ENCODE results near the gene PRDM10.
A peak's percentile ranks its signal among the peaks of the same experiment; 100 is the strongest.

Gene PRDM10

DNA sequence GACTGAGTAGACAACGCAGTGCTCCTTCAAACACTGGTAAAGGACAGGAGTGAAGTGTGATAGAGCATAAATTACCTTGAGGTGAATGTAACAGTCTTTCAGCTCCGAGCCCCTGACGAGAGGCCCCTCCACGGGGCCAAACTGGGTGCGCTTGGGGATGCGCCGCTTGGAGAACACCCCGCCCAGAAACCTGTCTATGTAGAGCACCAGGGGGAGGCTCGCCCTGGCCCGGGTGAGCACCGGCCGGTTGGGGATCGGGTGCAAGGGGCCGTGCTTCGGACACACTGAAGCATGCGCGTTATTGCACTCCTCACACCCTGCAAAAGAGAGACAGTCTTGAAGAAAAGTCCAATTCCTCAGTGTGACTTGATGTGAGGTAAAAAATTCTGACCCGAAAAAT lies 57.9 kb downstream of the PRDM10 start:
- no peak for DNase-seq

DNA sequence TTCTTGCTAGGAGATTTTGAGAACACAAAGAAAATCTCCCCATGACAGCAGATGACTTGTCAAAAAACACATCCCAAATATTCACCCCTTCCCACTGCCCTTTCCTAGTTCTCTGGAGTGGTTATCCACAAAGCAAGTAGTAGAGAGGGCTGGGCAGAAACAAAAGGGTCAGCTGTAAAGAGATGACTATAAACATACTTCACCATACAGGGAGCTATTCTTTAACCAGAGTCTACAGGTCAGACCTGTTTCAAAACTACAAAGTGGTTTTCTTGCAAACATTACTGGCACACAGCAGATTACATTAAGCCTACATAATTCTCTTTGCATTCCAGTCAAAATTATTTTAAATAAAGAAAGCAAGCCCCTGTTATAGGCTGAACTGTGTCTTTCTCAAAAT lies 59.6 kb downstream of the PRDM10 start:
- no peak for DNase-seq

DNA sequence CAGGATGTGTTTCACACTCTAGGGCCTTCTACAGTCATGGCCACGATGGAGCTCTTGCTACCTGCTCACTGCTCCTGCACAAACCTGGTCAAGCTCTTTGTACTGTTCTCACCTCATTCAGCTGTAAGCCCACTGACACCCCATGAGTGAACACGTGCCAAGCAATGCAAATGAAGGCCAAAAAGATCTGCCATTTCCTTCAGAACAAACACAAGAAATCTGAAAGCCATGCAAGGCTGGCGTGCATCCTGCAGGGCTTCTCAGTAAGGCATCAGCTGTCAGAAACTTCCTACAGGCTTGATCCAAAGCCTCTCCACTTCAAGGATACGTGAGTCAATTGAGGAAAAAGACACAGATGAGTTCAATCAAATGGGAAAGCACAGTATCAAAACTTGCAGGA lies 63.1 kb downstream of the PRDM10 start:
- DNase-seq, result no peak

DNA sequence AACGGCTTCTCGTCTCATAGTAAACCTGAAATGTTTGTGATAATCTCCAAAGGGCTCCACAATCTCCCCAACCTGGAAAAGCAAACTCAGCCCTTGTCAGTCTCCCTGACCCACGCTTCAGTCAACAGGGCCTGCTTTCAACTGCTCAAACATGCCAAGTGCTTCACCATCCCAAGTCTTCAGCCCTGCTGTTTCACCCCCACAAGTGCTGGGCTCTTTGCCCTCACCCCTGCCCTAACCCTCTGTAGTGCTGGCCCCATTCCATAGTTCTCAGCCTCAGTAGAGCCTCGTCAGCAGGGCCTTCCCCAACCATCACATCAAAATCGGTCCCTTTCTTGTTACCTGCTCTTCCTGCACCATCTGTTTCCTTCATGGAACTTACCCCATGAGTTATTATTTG lies 63.9 kb downstream of the PRDM10 start:
- no peak for DNase-seq

DNA sequence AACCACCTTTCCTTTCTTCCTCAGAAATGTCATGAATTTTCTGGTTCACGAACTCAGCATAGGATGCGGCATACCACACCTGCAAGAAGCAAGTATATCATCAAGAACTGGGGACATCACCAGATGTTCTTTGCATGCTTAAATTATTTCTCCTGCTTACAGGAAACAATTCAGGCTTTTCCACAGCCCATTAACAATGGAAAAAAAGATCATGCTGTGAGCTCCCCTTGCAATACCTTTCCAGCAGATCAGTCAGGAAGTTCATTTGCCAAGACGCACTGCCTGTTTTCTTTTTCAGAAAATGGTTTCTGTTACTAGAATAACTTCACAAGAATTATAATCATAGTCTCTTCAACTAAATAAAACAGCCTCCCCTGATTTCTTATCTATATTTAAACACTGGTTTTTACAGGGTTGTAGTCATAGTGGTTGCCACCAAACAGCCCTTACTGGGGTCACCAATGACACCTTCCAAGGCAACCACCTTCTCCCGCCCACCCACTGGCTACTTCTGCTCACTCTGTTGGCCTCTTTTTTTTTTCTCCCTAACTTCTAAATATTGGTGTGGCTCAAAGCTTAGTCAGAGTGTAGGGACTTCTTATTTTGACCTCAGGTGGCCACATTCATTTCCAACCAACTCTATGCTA lies 64.9 kb downstream of the PRDM10 start:
- no peak for DNase-seq

DNA sequence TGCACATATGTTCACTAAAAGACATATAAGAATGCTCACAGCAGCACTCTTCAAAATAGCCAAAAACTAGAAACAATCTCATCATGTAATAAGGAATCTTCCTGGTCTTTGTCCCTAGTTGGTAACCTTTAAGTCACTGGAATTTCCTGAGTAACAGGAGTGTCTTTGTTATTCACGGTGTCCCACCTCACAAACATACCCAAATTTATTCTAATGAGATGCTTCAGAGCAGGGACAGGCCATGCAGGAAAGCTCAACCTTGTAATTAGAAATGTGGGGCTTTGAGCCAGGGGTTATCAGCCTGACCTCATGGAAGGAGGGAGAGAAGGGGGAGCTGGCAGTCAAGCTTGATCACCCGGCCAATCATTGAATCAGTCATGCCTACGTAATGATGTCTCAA lies 66.9 kb downstream of the PRDM10 start:
- DNase-seq, result no peak

DNA sequence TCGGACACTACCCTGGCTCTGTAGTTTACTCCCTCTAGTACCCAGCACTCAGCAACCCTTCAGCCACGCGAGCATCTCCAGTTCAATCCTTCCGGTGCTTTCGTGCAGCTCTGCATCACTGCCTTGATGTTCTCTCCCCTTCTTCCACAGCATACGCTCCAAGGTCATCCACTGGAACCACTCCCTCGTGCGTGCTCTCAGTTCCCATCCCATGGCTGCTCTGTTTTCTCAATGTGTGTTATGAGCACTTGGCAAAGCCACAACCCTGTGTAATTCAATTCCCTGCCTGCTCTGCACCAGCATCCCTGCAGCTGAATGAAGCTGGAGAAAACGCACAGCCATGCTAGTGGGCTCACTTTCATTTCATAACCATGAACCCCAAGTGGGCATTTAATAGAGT lies 68.7 kb downstream of the PRDM10 start:
- no peak for DNase-seq

DNA sequence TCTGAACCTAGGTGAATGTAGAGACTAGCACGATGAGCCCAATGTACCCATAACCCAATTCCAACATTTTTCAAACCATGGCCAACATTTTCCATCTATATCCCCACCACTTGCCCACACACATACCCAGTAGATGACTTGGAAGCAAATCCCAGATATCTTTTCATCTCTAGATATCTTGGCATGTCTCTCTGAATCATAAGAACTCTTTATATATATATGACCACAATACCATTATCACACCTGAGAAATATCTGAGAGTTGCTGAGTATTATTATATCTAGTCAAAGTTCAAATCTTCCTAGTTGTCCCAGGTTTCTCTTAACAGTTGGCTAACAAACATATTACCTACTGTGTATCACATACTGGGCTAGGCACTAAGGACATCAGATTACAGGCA lies 69.4 kb downstream of the PRDM10 start:
- no peak for DNase-seq

DNA sequence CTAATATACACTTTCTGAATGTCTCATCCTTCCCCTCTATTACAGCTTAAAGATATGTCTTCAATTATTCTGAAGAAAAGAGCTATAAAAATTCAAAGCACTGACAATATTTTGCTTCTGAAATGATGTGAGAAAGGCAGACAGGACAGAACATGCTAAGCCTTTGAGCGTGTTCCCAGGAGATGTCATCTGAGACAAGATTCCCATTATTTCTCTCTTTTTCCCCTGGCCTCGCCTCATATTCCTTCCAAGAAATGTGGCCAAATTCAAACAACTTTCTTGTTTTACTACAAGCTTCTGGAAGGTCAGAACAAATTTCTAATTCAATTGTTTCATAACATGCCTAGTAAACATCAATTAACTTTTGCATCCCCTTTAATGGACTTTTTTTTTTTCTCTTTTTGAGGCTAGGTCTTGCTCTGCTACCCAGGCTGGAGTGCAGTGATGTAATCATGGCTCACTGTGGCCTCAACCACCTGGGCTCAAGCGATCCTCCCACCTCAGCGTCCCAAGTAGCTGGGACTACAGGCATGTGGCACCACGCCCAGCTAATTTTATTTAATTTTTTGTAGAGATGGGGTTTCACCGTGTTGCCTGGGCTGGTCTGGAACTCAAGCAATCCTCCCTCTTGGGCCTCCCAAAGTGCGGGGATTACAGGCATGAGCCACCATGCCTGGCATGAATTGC lies 70.1 kb downstream of the PRDM10 start:
- no peak for DNase-seq

DNA sequence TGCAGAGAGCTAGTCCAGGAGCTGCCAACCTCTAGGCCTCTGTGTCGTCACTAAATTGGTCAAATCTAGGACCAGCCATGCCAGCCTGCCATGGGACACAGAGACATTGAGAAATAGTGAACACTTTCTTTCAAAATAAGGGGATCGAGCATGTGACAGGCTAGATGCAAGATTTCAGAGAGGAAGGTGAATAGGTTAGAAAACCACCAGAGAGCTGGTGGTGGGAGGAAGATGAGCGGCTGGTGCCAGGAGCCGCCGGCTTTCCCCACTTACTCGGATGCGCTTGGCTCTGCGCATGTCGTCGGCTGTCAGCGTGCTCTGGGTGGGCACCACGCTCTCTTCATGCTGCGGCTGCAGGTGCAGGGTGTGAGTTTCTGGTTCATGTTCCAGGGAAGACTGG lies 71.9 kb downstream of the PRDM10 start:
- DNase-seq, result no peak

DNA sequence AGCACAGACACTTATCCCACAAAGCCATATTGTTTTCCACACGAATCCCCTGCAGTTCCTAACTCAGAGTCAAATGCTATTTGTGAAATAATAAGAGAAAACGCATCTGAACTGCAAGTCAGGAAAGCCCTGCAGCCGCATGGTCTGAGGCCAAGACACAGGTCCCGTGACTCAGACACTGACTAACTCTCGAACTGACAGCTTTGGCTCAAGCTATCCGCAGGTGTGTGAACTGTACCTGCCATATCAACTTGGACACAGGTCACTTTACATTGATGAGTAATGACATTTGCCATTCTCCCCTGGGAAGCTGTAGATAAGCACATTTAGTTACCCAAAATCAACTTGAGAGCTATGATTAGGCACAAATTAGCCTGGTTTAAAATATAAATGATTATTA lies 72.3 kb downstream of the PRDM10 start:
- no peak for DNase-seq

DNA sequence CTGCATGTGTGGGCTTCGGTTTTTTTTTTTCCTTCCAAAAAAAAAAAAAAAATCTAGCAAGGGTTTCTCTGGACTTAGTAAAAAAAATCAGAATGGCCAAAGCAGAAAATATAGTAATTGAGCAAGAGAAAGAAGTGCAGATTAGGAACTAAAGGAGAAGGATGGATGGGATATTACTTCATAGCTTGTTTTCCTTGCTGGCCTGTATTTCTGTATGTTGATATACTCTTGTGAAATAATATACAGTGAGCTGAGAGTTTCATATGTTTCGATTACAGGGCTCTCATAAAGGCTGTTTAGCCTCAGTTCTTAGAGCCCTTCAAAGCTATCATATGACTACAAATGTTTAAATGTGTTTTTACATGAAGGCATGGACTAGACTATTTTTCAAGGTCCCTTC lies 72.9 kb downstream of the PRDM10 start:
- no peak for DNase-seq

DNA sequence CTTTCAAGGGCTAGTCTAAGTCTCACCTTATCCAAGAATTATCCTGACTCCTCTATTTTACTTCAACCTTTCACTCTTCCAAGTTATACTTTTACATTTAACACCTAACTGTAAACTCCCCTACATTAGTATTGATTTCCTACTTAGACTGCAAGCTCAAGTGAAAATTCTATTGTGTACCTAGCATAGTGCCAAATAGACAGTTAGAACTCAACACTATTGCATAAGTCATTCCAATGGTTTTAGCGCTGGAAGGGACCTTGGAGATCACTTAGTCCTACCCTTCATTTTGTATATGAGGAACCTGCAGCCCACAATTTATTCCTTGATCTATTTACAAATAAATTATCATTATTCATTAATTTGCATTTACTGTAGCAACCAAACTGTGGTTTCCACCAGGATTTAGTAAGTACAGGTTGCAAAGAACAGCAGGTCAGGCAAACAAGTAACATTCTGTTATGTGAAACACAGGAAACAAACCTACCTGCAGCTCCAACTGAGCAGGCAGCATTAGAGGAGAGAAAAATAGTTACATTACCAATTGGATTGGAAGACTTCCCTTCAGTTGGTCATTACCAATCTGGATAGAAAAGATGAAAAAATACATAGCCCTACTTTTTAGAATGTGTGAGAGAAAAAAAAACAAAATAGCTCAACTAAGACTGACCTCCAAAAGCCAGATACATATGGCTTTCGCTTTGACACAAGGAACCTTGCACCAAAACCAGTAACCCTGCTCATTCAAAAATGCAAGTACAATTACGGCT lies 73.5 kb downstream of the PRDM10 start:
- no peak for DNase-seq

DNA sequence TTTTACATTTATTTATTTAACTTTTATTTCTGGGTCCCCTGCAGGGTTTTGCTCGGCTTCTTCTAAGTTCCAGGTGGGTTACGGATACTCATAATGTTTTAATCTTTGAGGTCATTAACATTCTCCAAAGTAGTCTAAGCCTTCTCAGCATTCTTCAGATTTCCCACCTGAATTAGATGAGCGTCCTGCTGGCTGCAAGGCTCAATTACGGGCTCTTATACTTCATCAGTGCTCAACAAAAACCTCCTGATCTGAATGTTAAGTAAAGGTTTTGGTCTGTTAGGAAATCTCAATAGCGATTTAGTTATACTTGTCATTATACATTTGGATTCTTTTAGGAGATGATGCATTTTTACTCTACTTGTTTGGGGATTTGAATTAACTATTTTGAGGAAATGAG lies 80.0 kb downstream of the PRDM10 start:
- no peak for DNase-seq

DNA sequence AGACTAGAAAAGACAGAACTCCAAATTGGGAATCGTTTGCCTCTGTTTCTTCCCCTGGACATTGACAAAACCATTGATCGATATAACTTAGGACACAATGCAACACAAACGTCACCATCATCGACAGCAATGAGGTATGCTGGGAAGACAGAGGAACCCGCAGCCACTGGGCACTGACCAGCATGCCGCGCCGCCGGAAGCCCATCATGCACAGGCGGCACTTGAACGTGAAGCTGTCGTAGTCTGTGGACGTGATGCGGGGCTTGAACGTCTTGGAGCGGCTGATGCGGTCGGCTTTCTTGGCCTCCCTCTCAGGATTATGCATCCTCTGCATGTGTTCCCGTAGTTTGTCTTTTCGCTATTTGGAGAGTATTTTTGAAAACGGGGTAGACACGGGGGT lies 84.3 kb downstream of the PRDM10 start:
- no peak for DNase-seq

DNA sequence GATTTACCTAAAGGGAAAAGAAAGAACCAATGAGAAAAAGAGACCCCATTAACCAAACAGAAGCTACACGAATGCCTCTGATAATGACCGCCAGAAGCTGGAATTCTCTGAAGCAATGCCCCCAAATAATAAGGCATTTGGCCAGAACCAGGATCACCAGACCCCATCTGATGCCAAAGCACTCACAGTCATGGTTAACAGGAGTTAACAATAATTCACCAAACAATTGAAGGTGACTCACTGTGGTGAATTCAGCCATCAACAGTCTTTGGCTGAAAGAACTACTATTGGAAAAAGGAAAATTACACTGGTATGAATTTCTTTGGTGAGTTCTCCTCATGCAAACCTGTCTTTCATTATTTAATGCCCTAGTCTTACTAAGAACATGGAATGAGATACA lies 85.4 kb downstream of the PRDM10 start:
- no peak for DNase-seq

DNA sequence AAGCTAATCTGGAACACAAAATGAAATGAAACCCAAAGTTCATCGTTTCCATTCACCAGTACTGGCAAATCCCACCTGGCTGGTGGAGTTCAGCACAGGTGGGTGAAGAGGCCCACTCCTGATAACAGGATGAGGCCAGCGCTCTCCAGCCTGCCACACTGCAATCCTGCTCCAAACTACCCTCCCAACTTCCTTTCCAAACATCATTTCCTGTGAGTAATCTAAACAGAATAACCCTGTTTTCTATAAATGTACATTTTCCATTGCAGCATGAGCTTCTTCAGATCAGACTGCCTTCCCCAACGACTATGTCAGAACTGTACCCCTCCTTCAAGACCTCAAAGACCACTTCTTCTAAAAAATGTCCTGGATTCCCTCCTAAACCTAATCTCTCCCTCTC lies 91.3 kb downstream of the PRDM10 start:
- peak in 1 of 2 donors; percentile 26 for DNase-seq

DNA sequence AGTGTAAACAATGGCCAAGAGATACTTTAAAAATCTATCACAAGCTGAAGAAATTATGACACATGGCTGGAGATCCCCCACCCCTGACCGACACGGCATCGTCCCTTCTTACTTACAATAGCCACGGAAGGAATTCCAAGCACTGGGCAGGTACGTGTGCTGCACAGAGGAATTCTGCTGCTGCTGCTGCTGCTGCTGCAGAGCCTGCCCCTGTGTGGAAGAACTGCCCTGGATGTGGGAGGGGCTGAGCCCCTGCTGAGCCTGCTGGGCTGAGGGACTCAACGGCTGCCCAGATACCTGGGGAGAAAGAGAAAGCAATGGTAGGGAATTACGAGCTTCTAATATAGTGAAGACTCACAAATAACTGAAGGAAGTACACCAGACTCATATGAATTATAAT lies 92.3 kb downstream of the PRDM10 start:
- no peak for DNase-seq

DNA sequence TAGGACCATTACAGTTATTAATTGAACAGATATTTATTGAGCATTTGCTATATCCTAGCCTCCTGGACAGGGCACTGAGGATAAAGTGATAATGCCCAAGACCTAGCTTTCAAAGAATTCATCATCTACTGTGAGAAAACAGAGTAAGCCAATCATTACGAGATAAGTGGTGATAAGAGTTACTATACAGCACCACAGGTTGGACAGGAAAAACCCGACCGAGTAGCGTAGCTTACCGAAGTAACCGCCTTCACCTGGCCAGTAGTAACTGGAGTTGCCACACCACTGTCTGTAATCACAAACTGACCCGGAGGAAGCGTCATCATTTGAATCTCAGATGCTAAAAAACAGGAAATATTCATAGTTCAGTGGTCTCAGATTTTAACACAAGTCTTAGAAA lies 97.2 kb downstream of the PRDM10 start:
- DNase-seq, result no peak

DNA sequence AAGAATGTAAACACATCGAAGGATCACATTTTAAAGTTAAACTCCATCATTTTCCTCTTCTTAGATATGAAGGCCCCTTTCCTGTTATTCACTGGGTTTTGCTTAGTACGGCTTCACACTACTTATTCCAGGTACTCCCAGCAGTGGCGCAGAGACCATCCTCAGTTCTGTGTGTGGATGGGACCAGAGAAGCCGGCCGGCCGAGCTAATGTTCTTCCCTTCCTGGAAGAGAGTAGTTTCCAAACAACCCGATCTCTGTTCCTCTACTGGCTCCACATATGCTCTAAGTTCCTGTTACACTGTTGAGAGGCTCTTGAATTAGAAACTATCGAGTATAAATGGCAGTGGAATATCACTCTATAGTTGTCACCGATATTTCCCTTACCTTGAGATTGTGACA lies 106.6 kb downstream of the PRDM10 start:
- DNase-seq, result no peak

DNA sequence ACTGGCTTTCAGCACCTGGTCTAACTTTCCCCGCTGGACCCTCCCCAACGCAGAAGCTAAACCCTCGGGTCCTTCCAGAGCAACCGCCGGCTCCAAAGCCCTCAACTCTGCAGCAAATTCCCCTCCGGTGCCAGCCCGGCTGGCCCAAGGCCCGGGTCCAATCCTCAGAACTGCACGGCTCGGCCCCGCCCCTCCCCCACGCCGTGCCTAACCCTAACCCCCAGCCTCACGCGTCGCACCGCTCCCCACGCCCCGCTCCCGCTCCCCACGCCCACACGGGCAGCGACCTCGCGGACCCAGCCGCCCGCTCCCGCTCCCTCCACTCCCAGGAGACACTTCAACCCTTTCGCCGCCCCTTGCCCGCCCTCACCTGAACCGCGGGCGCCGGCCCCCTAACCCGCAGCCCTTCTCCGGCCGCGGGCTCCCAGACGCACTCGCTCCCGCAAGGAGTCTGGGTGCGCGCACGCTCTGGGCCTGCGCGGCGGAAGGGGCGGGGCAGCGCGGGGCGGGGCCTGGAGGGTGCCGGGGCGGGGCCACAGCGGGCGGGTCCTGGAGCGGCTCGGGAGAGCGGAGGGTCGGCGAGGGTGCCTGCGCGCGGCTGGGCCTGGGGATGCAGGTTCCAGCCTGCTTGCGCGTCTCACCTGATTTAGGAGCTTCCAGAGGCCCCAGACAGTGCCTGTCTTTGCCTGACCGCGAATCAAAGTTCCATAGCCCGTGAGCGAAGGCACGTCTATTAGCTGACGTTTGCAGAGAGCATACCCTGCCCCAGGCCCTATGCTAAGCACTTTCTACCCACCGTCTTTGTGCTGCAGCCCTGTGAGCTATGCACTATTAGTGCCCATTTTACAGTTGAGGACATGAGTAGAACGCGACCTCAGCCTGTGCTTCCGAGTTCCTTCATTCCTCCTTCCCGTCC lies 107.3 kb downstream of the PRDM10 start, which contains the start of gene NFRKB:
Gene NFRKB (minus strand): TSS at position 453 of the 916 bp plus-strand sequence. CDS start 2,729 bp downstream, outside the sequence.
- DNase-seq, result peak; percentile 27 to 78

DNA sequence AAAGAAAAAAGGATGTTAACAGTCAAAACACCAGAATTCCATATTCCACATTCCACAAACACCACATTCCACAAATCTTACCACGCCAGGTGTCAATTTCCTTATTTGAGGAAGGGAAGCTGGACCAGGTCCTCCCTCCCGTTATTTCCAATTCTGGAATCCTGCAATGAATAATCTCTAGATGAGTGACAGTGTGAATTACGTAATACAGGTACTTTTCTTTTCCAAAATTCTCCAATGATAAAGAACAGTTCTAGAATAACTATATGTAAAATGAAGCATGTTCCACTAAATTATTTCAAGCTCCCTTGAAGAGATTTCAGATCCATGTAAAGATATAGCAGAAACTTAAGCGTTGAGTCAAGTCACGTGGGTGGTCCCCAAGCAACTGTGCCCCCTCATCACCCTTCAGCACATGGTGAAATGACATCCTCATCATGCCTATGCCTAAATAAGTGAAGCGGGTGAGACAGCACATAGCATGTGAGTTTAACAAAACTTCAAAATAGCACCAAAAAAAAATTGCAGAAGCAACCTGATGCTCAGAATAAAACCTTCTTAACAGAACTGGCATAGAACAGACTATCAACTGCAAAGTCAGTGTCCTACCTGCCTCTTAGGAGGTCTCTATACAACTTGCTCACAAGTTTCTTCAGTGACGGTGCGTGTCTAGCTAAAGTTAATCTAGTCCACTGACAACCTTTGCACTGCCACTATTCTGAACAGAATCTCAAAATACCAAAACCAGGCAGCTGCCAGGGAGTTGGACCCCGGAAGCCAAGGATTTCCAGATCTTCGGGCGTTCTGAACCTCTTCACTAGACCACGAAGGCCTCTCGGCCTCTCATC lies 108.1 kb downstream of the PRDM10 start:
- peak in 1 of 2 donors; percentile 22 for DNase-seq

All from bone marrow (tissue), 2 donors.